ENCODE data around the gene ANKS1A.

The ANKS1A gene

DNA sequence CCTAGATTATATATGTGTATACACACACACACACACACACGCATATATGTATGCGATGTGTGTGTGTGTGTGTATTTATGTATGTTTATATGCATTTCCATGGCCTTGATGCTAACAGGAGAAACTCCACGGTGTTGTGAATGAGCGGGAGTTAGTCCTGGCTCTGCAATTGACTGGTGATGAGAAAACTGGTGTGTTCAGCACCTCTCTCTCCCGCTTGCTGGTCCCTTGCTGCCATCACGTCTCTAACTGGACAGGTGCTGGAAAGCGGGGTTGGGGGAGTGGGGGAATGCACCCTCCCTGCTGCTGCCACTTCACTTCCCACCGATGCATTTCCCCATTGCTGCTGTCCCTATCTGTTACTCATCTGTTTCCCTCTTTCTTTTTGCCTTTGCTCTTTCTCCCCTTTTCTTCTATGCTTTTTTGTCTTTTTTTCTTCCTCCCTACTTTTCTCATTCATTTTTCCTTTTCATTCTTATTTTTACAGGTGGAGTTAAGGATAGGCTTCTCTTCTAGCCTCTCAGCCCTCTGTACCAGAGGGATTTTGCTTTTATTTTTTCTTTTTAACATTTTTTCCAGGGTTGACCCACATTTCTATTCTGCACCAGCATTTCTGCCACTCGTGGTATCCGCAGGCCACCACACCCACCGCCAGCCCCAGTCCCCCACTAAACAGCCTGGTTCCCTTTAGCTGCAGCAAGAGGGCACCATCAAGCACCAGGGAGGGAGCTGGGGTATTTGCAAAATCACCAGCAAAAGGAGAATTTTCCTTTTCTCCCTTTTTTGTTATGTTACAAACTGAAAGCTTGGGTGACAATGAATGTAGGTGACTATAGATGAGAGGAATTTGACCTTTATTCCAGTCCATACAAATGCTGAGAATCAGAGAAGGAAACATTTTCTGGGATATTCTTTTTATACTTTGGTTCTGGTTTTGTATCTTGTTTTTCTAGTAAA is 136.5 kb downstream of the ANKS1A start:
- DNase-seq: no peak

DNA sequence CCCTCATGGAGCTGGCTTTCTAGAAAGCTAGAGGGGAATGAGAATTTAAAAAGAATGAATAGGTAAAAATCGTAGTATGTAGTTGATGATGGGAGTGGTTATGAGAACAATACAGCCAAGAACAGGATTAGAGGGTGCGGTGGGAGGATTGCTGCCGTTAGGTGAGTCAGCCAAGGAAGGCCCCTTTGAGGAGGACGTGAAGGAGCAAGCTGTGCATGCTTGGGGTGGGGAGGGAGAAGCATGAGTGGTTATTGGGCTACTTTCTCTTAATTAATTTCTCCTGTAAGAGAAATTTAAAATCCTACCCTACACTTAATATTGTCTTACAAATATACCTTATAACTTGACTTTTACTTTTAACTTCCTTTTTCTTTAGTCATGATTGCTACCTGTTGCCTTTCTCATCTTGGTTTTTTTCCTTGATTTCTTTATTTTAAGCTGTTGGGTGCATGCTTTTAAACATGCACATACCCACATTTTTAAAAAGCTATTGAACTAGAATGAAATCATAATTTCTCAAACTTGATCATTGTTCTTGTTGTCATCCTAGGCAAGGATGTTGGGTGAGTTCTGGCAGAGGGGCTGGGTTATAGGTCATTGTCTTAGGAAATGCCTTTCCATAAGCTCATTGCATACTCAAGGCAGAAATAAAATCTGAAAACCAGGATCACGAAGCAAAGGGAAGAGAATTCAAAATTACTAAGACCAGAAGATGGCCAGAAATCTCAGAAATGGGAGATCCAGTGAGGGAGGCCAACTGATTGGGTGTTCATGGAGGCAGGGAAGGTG is 137.6 kb downstream of the ANKS1A start:
- no peak for DNase-seq

DNA sequence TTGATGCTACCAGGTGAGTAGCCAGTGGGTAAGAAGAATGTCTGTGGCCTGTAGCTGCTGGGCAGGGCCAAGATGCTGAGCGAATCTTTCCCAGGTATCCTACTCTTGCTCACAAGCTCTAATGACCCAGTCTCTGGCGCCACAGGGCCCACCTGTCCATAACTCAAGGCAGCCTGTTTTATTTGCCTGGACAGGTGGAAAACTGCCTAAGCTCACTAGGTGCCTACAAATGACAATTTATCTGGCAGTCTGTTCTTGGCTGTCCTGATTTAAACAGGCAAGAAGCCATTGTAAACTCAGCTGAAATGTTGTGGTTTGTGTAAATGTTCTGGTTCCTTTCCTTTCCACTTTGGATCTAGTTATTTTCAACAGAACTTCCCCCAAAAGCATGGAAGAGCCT is 138.8 kb downstream of the ANKS1A start:
- DNase-seq: no peak

DNA sequence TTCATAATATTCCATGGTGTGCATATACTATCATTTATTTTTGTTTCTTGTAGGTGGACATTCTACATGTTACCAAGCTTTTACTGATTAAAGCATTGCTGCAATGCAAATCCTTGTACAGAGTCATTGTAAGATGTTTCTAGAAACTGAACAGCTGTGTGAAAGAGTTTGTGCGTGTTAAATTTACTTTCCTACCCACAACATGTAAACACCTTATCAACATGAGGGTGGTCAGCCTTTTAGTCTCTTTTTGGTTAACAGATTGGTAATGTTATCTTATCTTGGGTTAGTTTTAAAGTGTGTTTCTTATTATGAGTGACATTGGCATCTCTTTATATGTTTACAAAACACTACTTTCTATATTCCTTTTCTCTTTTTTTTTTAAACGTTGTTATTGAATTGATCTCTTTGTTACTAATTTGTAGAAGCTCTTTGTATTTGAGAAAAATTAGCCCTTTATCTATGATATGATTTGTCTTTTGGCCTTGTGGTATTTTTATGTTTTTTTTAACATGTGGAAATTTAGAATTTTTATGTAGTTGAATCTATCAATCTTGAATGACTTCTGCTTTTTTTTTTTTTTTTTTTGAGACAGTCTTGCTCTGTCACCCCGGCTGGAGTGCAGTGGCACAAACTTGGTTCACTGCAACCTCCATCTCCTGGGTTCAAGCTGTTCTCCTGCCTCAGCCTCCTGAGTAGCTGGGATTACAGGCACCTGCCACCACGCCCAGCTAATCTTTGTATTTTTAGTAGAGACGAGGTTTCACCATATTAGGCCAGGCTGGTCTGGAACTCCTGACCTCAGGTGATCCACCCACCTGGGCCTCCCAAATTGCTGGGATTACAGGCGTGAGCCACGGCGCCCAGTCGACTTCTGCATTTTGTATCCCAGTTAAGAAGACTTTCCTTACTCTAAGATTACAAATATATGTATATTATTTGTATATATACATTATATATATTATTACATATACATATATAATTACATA is 140.0 kb downstream of the ANKS1A start:
- DNase-seq: no peak

DNA sequence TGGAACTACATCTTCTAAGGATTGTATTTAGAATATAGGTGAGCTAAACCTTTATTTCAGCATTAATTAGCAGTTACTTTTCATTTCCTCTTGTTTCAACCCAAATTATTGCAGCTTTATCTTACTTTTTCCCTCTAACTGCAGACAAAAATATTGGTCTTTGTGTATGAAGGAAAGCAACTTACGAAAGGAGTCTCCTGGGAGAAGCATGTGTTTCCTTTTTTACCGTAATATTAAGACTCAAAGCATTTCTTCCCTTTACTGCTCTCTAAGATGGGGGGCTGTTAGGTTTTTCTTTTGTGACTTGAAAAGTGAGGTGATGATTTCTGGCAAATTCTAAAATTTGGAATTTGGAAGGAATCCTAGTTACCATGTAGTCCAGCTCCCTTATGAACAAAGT is 141.0 kb downstream of the ANKS1A start:
- no peak for DNase-seq

DNA sequence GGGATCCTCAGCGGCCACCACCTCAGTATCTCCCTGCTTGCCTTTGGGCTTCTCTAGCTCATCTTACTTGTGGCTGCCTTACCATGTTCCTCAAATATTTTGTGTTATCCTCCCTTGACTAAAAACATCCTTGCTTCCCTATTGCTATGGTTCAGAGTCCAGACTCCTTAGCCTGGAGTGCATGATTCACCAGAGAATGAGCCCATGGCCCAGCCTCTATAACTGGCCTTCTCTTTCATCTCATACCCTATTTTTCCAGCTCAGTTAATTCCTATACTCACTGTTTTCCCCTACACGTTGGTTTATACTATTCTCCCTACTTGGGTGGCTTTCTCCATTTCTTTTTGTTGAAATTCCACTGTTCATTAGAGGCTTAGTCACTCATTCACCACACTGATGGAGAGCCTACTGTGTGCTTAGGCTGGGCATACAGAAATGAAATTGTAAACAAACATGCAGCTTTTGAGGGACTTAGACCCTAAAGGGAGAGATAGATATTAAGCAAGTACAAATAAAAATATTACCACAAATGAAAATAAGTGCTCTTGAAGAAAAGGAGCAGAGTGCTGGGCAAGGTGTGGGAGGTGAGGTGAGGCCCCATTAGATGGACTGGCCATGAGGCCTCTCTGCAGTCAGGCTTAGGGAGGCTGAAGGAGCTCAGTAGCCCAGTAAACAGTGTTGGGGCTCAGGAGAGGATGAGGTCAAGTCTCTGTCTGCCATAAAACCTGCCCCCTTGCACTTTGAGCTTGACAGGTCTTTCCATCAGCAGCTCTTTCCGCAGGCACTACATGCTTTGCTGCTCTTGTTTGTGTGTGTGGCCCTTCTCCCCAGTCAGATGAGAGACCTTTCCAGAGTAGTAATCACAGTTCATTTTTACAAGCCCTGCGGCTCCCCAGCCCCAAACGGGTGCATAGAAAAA is 142.8 kb downstream of the ANKS1A start:
- no peak for DNase-seq

DNA sequence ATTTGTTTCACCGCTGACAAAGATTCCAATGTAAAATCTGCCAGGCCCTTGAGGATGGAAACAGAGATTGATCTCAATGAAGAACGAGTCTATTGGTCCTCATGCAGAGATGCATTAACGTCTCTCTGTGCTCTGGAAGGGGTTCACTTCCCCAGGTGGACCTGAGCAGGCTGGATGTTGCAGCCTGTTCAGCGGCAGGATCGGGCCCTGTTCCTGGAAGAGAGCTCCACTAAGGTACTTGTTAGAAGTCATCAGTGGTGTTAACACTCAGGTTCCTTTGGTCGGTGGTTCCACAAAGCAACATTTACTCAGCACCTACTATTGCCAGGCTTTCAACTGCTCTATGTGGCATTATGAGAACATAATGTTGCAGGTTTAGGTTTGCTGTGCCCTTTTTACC is 144.6 kb downstream of the ANKS1A start:
- no peak for DNase-seq

DNA sequence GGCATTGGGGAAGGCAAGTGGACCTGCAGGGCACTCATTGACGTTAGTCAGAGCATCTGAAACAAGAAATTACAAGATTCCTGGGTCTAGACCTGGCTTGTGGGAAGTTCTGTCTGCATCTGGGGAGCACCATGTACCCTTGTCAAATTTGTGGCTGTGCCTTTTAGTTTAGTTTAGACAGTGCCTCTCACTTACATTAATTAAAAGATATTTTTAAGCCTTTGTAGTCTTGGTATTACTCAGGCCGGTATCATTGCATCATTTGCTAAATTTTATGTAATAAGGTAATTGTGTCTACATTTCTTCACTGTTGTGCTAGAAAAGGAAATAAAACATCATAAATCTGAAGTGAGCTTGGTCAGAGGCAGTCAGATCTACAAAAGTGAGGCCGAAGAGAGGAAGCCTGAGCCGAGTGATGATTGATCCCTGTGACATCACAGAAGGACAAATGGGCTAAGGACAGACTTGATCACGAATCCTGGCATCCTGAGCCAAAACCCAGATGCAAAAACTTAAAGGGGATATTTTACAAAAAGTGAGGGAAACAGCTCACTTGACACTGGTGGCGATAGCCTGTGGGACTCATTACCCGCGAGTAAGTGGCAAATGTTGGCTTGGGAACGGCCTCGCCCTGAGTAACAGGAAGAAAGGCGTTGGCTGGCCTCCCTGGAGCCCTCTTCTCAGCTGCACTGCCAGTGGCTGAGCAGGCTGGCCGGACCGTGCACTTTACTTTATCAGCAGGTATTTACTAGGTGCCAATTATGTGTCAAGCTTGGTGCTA is 145.5 kb downstream of the ANKS1A start:
- no peak for DNase-seq

DNA sequence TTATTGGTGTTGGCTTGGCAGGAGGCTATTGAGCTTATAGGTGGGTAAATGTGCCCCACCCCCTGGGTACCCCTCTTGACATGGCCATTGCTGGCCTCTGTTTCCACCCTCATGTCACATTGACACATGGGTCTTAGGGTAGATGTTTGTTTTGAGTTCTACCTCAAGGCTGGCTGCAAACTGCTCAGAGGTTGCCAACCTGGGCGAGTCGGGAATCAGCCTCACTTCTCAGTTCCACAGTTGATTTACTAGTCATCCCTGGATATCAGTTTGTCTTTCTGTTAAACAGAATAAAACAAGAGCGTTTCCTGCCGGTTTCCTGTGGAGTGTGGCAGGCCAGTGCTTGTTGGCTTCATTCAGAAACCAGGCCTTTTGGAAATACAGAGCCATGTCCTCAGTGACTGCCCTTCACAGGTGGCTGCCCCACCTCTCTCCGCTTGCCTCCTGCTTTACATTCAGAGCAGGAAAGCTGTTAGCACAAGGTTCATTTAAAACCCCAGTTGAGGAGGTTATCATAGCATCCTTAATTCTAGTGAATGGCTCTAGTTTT is 146.5 kb downstream of the ANKS1A start:
- DNase-seq: no peak

DNA sequence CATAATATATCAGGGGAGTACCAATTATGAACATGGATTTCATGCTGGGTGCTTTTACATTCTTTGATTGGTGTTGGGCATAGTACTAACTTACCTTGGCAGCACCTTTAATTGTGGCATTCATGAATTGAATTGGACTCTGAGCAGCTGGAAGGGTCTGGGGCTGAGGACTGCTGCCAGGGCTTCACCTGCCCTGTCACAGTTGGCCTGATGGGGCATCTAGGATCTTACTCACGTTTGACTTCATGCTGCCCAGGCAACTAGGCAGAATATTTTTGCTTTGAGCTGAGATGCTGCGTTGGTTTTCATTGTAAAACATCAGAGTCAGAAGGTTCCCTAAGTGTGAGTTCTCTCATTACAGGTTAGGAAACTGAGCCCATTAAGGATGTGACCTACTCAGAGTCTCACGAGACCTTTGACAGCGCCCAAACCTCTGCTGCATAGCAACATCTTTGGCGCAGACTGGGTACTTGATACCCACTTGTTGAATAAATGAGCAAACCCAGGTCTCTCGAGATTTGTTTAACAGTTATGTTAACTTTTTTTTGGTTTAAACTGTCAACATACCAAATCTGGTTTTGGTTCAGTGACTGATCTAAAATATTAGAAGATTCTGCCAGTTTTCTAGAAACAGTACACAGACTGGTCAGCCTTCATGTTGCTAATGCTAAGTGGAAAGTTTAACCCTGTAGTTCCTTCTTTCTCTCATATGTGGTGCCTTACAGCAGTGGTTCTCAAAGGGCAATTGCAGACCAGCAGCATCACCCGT is 147.2 kb downstream of the ANKS1A start:
- DNase-seq: no peak

DNA sequence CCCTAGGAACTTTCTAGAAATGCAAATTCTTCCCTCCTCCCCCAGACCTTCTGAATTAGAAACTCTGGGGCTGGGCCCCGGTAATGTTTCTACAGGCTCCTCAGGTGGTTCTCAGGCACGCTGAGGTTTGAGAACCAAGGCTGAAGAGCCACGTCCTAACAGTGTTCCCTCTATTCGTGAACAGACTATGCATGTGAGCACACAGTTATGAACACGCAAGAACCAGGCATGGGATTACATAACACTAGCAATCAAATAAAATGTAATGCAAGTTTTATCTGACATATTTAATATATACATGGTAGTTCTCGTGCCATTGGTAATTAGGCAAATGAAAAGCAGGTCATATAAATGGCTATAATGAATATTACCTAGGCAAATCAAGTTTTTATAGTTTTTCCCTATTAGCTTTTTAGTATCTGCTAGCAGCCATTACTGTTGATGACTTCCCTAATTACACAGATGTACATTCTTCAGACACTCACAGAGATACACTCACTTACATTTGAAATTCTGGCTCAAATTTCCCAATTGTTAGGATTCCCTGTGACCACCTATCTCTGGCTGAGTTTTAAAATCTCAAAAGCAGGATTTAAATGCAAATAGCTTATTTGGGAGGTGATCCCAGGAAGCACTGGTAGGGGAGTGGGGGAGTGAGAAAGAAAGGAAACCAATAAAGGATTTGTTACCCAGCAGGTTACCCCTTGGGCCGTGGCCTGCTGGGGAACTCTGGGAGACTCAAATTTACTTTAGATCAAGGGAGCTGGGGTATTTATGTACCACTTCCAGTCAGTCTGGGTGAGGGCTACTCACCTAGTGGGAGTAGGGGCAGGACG is 148.0 kb downstream of the ANKS1A start:
- no peak for DNase-seq

DNA sequence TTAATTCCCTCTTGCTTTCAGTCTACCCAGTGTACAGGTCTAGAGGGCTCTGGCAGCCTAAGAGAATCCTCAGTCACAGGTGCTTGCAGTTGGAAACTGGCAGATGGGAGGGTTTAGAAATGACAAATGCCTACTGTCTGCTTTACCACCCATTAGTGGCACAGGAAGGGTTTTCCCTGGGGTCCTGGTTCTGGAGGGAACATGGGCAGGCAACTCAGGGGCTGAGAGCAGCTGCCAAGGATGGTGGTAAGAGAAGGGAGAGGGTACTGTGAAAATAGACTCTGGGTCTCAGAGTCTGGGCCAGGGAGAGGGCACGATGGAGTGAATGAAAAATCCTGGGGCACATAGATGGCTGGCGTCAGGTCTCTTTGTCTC is 148.6 kb downstream of the ANKS1A start:
- DNase-seq: no peak

DNA sequence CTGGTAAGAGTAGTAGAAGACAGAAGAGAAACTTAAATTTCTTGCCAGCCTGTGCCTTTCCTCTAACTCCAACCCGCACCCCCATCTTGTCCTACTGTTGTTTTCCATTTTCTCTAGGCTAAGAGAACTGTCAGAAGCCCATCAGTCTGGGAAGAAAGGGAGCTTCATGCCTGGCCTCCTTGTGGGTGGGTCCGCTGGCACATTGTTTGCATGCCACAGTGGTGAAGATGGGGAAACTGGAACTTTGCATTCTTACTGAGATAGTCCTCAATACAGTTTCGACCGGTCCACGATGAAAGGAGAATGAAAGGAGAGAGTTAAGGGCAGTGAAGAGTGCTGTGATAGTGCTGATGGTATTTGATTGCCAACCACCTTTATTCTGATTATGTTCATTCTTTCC is 149.0 kb downstream of the ANKS1A start:
- no peak for DNase-seq

DNA sequence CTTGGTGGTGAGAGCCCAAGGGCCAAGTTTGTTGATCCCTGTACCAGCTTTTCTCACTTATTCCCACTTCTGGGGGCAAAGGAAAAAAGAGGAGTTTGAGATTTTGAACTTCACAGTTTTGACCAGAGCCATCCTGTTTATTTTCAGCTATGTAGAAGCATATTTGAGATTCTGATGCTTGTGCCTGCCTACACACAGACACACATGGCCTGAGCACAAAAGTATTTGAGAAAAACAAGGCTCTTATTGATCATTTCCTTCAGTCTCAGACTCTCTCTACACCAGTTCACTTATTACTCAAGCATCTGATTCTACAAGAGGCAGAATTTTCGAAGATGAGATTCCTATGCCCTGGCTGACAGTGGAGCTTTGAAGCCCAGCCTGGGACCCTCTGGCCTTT is 151.3 kb downstream of the ANKS1A start:
- no peak for DNase-seq

DNA sequence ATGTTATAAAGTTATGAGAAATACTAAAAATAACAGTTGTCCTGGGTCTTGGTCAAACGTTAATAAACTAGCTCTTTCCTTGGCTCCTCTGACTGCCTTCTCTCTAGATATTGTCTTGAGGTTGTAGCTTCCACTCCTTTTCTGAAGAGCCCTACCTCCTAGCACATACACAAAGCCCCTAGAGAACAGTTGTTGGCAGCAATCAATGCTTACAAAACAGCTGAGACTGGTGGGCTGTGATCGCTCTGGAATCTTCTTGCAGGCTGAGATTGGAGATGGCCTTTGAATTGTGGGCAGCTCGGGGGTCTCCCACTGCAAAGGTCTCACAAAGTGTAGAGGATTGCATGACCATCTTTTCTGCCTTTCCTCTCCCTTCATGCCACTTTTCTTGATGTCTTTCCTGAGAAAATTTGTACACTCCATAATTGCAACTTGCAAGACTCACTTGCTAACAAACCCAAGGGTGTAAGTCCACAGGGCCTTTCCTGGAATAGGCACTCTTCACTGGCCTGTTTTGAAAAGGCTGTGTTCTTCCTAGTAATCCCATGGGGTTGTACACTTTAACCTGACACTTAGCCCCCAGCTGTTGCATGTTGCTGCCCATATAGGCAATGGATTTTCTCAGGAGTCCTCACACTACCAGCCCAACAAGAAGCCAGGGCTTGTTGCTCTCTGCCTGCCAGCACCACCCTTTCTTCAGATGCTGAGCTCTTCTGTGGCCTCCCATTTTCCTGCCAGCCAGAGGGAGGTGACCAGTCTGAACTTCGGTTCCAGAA is 152.2 kb downstream of the ANKS1A start:
- DNase-seq: no peak

DNA sequence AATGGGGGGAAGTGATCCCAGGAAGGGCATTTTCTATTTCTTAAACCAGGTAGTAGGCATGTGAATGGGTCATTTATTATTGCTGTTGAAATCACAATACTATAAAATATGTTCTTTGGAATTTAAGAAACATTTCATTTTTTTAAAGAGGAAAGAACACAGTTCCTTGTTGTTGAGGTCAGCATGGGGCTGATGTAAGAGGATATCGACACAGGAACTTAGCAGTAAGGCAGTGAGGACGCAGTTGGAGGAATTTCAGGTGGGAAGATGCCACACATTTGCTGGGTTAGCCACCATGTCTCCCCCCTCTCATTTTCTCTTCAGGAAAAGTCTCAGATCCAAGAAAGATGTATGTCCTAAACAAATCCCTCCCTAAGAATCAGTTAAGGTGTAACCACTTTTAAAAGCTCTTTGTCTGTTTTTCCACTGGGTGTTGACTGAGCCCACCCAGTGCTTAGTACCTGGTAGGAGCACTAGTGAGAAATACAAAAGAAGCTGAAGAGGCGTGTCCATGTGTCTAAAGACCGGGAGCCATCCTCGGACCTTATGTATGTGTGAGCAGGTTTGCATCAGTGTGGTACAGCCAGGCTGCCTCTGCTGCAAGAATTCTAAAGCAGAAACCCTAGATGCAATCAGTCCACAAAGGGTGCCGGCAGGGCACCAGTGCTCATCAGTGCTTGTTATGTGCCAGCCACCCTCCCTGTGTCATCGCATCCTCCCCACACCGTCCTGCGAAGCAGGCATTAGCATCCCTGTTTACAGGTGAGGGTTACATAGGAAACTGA is 153.2 kb downstream of the ANKS1A start:
- no peak for DNase-seq
